Activated naive CD8-positive, alpha-beta T cell treated with anti-CD3 and anti-CD28 coated beads, Interleukin-2, amount 10 ng/mL, durations not matched to agents 7 days and 5 days (primary cell): ENCODE data around the gene PRAMEF2. TPM values are rescaled to one million over a fixed set of nuclear protein-coding genes. Genes with fewer than 3 reads are reported as not detected.
"Not testable (repeated sequence)": the region's sequence is repeated elsewhere in the genome, so short reads cannot be mapped to it uniquely, and the experiment has no call there.

Source experiments
- ATAC-seq: fragments of 150-1000 bp; cut with Tn5 transposase; one replicate; pipeline ENCODE4 v1.10.0; 2021; ENCODE audit warnings: low read depth, moderate library complexity
- POLR2A ChIA-PET: fragments of 350-600 bp; sonication (Branson Sonifier 250); formaldehyde crosslinking; loops from one replicate; lab custom pipeline; 2021; ENCODE audit warnings: antibody characterized with exemption; lab: Charles Lee
- DNase-seq: peaks from one replicate; pipeline ENCODE4 v3.0.0; 2021
- H3K27ac Mint-ChIP-seq: one replicate; pipeline ENCODE4 v1.8.0; 2022; ENCODE audit warnings: mild to moderate bottlenecking, mixed read lengths
- H3K27me3 Mint-ChIP-seq: one replicate; pipeline ENCODE4 v1.8.0; 2022; ENCODE audit warnings: mild to moderate bottlenecking, moderate library complexity, mixed read lengths
- H3K36me3 Mint-ChIP-seq: one replicate; pipeline ENCODE4 v1.8.0; 2021; ENCODE audit warnings: mild to moderate bottlenecking, mixed read lengths
- H3K4me1 Mint-ChIP-seq: one replicate; pipeline ENCODE4 v1.8.0; 2021; ENCODE audit warnings: mixed read lengths
- H3K4me3 Mint-ChIP-seq: one replicate; pipeline ENCODE4 v1.8.0; 2022; ENCODE audit warnings: mild to moderate bottlenecking, moderate library complexity, mixed read lengths
- H3K9me3 Mint-ChIP-seq: one replicate; pipeline ENCODE4 v1.8.0; 2021; ENCODE audit warnings: mixed read lengths
- total RNA-seq, 2 experiments: library from RNA; stranded (reverse); gene quantifications; one replicate each; pipeline ENCODE4 v1.2.3, GENCODE V29; 2021

The PRAMEF2 gene
- total RNA-seq, 2 experiments from 2014 or later: not detected

DNA sequence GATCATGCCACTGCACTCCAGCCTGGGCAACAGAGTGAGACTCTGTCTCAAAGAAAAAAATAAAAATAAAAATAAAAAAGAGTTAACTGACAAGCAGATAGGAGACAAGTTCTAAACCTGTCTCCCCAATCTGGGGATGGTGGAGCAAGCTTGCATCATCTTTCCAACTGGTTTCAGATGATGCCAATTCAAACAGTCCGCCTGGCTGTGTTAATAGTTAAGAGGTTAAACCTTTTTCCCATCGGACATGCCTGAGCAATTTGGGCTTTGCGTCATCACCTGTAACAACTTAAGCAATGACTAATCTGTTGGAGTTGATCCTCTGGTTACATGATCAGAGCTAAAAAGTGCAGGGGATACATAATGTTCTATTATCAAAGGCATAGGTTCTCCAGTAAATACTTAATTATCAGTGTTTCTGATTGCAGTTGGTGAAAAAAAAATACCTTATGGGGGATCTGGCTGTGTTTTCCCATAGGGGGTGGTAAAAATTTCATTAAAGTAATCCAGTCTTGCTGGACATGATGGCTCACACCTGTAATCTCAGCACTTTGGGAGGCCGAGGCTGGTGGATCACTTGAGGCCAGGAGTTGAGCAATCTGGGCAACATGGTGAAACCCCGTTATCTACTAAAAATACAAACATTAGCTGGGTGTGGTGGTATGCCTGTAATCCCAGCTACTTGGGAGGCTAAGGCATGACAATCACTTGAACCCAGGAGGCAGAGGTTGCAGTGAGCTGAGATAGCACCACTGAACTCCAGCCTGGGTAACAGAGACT, 47.1 kb downstream of the PRAMEF2 start:
- H3K4me3 Mint-ChIP-seq, POLR2A ChIA-PET, H3K27ac Mint-ChIP-seq: not testable (repeated sequence)

More for the DNA sequence above, 47.1 kb downstream of the PRAMEF2 start:
- not testable (repeated sequence) for ATAC-seq, H3K27me3 Mint-ChIP-seq, H3K4me1 Mint-ChIP-seq, DNase-seq, H3K36me3 Mint-ChIP-seq, H3K9me3 Mint-ChIP-seq

Other genes with a start within 250 kb of the PRAMEF2 start
- 100 to 1,000 TPM; 105 to 109 TPM for gene DHRS3, start 238.9 kb upstream of the PRAMEF2 start, total RNA-seq
- not detected for gene AADACL4, start 213.0 kb upstream of the PRAMEF2 start, total RNA-seq
- gene AADACL3, start 141.0 kb upstream of the PRAMEF2 start, total RNA-seq: not detected
- gene CFAP107, start 110.9 kb upstream of the PRAMEF2 start, total RNA-seq: not detected
- not detected for gene PRAMEF12, start 83.3 kb upstream of the PRAMEF2 start, total RNA-seq
- gene PRAMEF1, start 65.7 kb upstream of the PRAMEF2 start, total RNA-seq: not detected
- not detected for gene PRAMEF11, start 25.7 kb upstream of the PRAMEF2 start, total RNA-seq
- gene HNRNPCL1, start 8.4 kb upstream of the PRAMEF2 start, total RNA-seq: not detected
- gene PRAMEF4, start 29.1 kb downstream of the PRAMEF2 start, total RNA-seq: not detected
- not detected for gene PRAMEF10, start 41.2 kb downstream of the PRAMEF2 start, total RNA-seq
- gene PRAMEF7, start 59.5 kb downstream of the PRAMEF2 start, total RNA-seq: not detected
- gene PRAMEF6, start 90.5 kb downstream of the PRAMEF2 start, total RNA-seq: not detected
- gene PRAMEF27, start 199.5 kb downstream of the PRAMEF2 start, total RNA-seq: not detected
- gene HNRNPCL3, start 203.7 kb downstream of the PRAMEF2 start, total RNA-seq: not detected
- not detected for gene PRAMEF25, start 213.7 kb downstream of the PRAMEF2 start, total RNA-seq